ENCODE measurements around the gene MTNR1A.

DNA sequence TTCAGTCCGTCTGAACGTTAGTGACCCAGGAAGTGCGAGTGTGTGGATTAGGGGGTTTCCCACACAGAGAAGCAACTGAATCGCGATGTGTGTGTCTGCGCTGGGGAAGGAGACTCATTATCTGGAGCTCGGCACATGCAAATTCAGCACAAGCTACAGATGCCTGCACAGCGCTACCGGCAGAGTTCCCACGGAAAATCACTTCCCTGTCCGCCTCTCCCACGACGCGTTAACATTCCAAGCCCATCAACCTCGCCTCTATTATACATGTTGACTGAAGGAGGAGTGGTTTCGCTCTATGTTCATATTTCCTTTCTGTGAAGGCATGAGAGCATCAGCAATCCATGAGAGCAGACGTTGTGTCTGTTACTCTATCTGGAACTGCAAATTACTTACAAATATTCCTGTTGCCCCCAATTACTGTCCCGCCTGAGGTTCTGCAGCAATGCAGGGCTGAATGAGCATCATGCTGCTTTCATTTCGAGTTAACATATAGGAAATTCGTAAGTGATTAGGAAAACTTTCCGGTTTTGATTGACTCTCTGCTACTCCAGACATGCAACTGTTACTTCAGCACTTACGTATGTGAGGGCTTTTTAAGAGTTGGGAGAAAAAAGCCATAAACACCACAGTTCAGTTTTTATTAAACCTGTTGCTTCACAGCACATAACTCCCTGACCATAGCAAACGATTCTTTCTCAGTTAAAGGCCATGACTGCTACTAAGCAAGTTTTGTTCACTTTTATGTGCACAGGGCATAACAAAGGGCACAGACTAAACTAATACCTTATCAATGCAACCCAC is 15.0 kb upstream of the MTNR1A start:
- TF ChIP-seq CTCF (IDR thresholded peaks at IDR 0.05) (no peak), EP300 (IDR thresholded peaks at IDR 0.05) (no peak), POLR2A (IDR thresholded peaks at IDR 0.05) (no peak)

All from sigmoid colon (tissue), 4 donors.